Spleen (tissue), 11 donors: Measurements from ENCODE around the gene B3GNT5. TPM values are rescaled to one million over a fixed set of nuclear protein-coding genes. Genes with fewer than 3 reads are reported as not detected.

Experiments used
- DNase-seq: peaks from one replicate; pipeline ENCODE4 v3.0.0-alpha.2; 2020
- H3K27ac ChIP-seq, 8 donors: fragments of 200-600 bp; sonication (generic) in 7 of 8; 1 replicate in 4 of 8; 2 replicates in 4 of 8; pipeline versions ENCODE4 v1.5.0 to v1.8.0; 2016 to 2021; ENCODE audit warnings: inconsistent platforms in 4 of 8, mild to moderate bottlenecking in 4 of 8, moderate library complexity in 1 of 8
- H3K27me3 ChIP-seq, 7 donors: fragments of 200-600 bp; sonication (generic) in 6 of 7; replicated peaks in 1 of 7; 1 replicate in 4 of 7; 2 replicates in 3 of 7; pipeline versions ENCODE4 v1.5.0 to v1.8.0; 2016 to 2021; ENCODE audit warnings: inconsistent platforms in 3 of 7, mild to moderate bottlenecking in 1 of 7
- H3K36me3 ChIP-seq, 6 donors: fragments of 200-600 bp; sonication (generic) in 5 of 6; 1 replicate in 4 of 6; 2 replicates in 2 of 6; pipeline versions ENCODE4 v1.5.0 to v1.8.0; 2016 to 2021; ENCODE audit warnings: inconsistent platforms in 2 of 6
- H3K4me1 ChIP-seq, 6 donors: fragments of 200-600 bp; sonication (generic) in 5 of 6; 1 replicate in 3 of 6; 2 replicates in 3 of 6; pipeline versions ENCODE4 v1.5.0 to v1.8.0; 2016 to 2021; ENCODE audit warnings: inconsistent platforms in 3 of 6
- H3K4me3 ChIP-seq, 8 donors: fragments of 200-600 bp; sonication (generic) in 7 of 8; 1 replicate in 4 of 8; 2 replicates in 4 of 8; pipeline versions ENCODE4 v1.5.0 to v1.8.0; 2016 to 2021; ENCODE audit warnings: inconsistent platforms in 4 of 8, mild to moderate bottlenecking in 4 of 8, moderate library complexity in 2 of 8
- H3K9me3 ChIP-seq, 8 donors: fragments of 200-600 bp; sonication (generic) in 7 of 8; 1 replicate in 4 of 8; 2 replicates in 4 of 8; pipeline versions ENCODE4 v1.5.0 to v1.8.0; 2016 to 2021; ENCODE audit warnings: inconsistent platforms in 4 of 8
- POLR2A ChIP-seq, 3 donors: fragments of 450-650 bp; IDR thresholded peaks; one replicate each; pipeline ENCODE4 v1.5.1; 2017; ENCODE audit warnings: antibody characterized with exemption in 3 of 3, mild to moderate bottlenecking in 1 of 3
- POLR2AphosphoS5 ChIP-seq, 3 donors: sonication (generic); formaldehyde crosslinking; IDR thresholded peaks; one replicate each; pipeline ENCODE4 v1.5.1; 2017; ENCODE audit warnings: antibody characterized with exemption in 3 of 3
- WGBS, 5 donors: extraction: QIAGEN DNeasy Blood & Tissue Kit in 3 of 5; methylation state at CpG; one replicate each; pipeline versions ENCODE4 v1.1.5 to v1.1.7; 2013 to 2018; 5-methylcytosine and 5-hydroxymethylcytosine counted together
- intact Hi-C: fragments of 100-400 bp; cut with DNase I; formaldehyde crosslinking; loops from one replicate; pipeline ENCODE4 v1.15.0; 2023; ENCODE audit warnings: low total_unique reads
- polyA plus RNA-seq, 3 donors: library from polyadenylated mRNA; stranded (reverse); fragments of 200-250 nt; gene quantifications; one replicate each; pipeline ENCODE4 v1.2.1, GENCODE V29; 2013
- total RNA-seq, 7 donors: library from RNA; depleted of rRNA in 3 of 7; stranded (reverse); fragments of >200 nt in 3 of 7; fragmentation: NEBNext Ultra II Directional in 4 of 7; extraction: Animal tissue kit (Norgen Biotek cat#: 25700) in 4 of 7; gene quantifications; one replicate each; pipeline versions ENCODE4 v1.1.0 to v1.2.1, GENCODE V29; 2016 to 2021
- TF ChIP-seq, protein P1 (sequence below), 11 experiments: fragments of 200-600 bp in 7 of 11; fragments of 450-650 bp in 4 of 11; sonication (generic) in 4 of 11; IDR thresholded peaks in 8 of 11; conservative IDR thresholded peaks in 3 of 11; 1 replicate in 7 of 11; 2 replicates in 4 of 11; pipeline versions ENCODE4 v1.4.0 to v1.8.0; 2016 to 2021; ENCODE audit warnings: antibody characterized with exemption in 11 of 11, inconsistent platforms in 4 of 11, mild to moderate bottlenecking in 1 of 11
- donor health status: healthy with polysubstance abuse.
- donor health status: DM: no; HTN: no; CAD: no; lungs with moderate emphysema.
- donor health status: DM: no; HTN: no; CAD: no.
- donor health status: Bipolar disorder and iron deficiency.
- donor health status: healthy.
- donor health status: DM: no; HTN: no; CAD: no.
- donor health status: DM: yes; HTN: yes; CAD: no.

The B3GNT5 gene
- total and polyA plus RNA-seq, 10 donors, result 0.61 to 11.9 (median 3.7) TPM

DNA sequence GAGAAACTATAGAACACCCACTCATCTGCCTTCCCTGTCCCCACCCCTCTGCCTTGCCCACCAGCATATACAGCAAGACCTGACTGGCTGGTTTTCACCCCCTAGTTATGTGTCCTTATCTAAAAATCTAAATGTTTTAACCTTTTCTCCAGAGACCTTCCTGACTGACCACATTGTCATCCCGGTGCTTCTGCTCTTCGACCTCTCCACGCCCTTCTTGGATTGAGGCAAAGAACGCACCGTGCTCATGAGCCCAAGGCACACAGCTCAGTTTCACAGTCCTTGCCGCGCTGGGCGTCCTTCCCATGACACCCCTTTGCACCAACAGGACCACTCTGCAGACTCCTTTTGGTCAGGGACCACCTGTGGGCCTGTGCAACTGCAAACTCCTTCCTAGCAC is 62.7 kb downstream of the B3GNT5 start:
- DNase-seq, result no peak
- Histone ChIP-seq H3K27me3 (no peaks in the 10 kb centered on the region), H3K4me1 (peaks cover 0 to 7% (median 0%) of the 10 kb centered on the region in 6 donors), H3K4me3 (no peak overlapping the region), H3K9me3 (no peaks in the 10 kb centered on the region), H3K36me3 (peaks cover 0 to 24% (median 0%) of the 10 kb centered on the region in 6 donors), H3K27ac (no peak overlapping the region)
- intact Hi-C loops, result no loop called here
- 89 to 96% (median 95%) methylated on average over 8 of the region's 8 CpGs for WGBS, 5 donors
- TF ChIP-seq POLR2A (IDR thresholded peaks at IDR 0.05) (no peak), POLR2AphosphoS5 (IDR thresholded peaks at IDR 0.05) (no peak)
- TF ChIP-seq, protein P1, sequence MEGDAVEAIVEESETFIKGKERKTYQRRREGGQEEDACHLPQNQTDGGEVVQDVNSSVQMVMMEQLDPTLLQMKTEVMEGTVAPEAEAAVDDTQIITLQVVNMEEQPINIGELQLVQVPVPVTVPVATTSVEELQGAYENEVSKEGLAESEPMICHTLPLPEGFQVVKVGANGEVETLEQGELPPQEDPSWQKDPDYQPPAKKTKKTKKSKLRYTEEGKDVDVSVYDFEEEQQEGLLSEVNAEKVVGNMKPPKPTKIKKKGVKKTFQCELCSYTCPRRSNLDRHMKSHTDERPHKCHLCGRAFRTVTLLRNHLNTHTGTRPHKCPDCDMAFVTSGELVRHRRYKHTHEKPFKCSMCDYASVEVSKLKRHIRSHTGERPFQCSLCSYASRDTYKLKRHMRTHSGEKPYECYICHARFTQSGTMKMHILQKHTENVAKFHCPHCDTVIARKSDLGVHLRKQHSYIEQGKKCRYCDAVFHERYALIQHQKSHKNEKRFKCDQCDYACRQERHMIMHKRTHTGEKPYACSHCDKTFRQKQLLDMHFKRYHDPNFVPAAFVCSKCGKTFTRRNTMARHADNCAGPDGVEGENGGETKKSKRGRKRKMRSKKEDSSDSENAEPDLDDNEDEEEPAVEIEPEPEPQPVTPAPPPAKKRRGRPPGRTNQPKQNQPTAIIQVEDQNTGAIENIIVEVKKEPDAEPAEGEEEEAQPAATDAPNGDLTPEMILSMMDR (IDR thresholded peaks at IDR 0.05 in 8 of 11, conservative IDR thresholded peaks at IDR 0.05 in 3 of 11), result no peak

DNA sequence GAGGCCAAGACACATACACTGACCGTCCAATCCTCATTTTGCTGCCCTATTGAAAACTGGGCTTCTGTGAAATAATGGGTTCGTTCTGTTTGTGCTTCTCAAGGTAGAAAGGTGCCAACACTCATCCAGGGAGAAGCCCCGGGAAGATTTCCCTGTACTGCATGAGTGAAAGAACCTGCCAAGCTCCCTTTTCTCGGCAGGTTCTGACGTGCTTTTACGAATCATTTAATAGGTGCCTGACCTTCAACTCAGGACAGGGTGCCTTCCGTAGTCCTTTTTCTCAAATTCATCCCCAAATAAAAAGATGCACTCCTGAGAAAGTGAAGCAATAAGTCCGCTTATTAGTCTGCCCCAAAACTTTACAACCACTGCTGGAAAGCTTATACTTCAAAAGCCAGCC is 64.2 kb downstream of the B3GNT5 start:
- WGBS, 5 donors, result 92 to 95% (median 94%) methylated on average over 8 of the region's 8 CpGs
- TF ChIP-seq POLR2A (IDR thresholded peaks at IDR 0.05), result no peak
- TF ChIP-seq POLR2AphosphoS5 (IDR thresholded peaks at IDR 0.05), result no peak
- TF ChIP-seq, protein P1 (IDR thresholded peaks at IDR 0.05 in 8 of 11, conservative IDR thresholded peaks at IDR 0.05 in 3 of 11), result no peak
- no peaks in the 10 kb centered on the region for H3K9me3 ChIP-seq
- H3K4me1 ChIP-seq, result peaks cover 0 to 7% (median 0%) of the 10 kb centered on the region in 6 donors
- no peaks in the 10 kb centered on the region for H3K27me3 ChIP-seq
- intact Hi-C loops, result no loop called here
- no peak overlapping the region for H3K4me3 ChIP-seq
- H3K27ac ChIP-seq, result no peak overlapping the region
- DNase-seq, result no peak
- H3K36me3 ChIP-seq, result peaks cover 0 to 18% (median 0%) of the 10 kb centered on the region in 6 donors

DNA sequence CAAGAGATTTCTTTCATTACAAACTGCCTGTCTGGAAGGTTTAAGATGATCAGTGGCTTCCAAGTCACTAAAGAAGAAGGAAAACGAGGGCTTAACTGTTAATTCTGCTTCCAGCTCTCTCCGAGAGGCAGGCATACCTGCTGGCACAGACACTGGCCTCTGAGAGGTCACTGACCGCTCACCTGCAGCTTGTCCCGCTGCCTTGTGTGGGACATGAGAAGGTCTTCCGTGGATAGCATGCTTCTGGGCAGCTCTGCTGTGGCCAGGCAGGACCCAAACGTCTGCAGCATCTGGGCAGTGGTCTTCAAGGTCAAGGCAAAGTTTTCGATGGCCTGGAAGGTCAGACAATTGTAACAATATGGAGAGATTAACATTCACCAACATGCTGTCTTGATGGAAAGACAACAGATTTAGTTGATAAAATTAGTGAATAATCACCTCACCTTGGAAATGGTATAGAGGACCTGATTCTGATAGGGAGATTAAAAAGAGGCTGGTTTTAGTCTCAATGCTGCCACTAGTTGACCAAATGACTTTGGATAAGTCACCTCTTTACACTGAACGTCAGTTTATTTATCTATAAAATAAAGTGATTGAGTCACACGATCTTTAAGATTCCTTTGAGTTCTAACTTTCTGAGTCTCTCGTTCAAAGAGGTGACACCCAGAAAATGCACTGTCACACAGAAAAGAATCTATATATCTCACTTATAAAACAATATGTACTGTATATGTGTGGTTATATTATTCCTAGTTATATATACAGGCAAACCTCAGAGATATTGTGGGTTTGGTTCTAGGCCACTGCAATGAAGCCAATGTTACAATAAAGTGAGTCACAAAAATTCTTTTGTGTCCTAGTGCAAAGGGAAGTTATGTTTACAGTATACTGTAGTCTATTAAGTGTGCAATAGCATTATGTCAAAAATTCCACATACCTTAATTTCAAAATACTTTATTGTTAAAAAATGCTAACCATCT is 65.1 kb downstream of the B3GNT5 start:
- H3K27ac ChIP-seq, result no peak overlapping the region
- peaks cover 0 to 7% (median 0%) of the 10 kb centered on the region in 6 donors for H3K4me1 ChIP-seq
- H3K9me3 ChIP-seq, result no peaks in the 10 kb centered on the region
- DNase-seq, result no peak
- TF ChIP-seq POLR2AphosphoS5 (IDR thresholded peaks at IDR 0.05) (no peak), POLR2A (IDR thresholded peaks at IDR 0.05) (no peak)
- TF ChIP-seq, protein P1 (IDR thresholded peaks at IDR 0.05 in 8 of 11, conservative IDR thresholded peaks at IDR 0.05 in 3 of 11), result no peak
- 87 to 90% (median 90%) methylated on average over 10 of the region's 10 CpGs for WGBS, 5 donors
- H3K4me3 ChIP-seq, result no peak overlapping the region
- H3K36me3 ChIP-seq, result peaks cover 0 to 27% (median 0%) of the 10 kb centered on the region in 6 donors
- H3K27me3 ChIP-seq, result no peaks in the 10 kb centered on the region
- intact Hi-C loops, result no loop called here

DNA sequence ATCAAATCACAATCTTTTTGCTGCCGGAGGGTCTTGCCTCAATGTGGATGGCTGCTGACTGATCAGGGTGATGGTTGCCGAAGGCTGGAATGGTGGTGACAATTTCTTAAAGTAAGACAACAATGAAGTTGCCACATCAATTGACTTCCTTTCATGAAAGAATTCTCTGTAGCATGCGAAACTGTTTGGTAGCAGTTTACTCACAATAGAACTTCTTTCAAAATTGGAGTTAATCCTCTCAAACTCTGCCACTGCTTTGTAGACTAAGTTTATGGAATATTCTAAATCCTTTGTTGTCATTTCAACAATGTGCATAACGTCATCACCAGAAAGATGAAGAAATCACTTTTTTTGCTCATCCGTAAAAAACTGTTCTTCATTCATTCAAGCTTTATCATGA is 65.8 kb downstream of the B3GNT5 start:
- Histone ChIP-seq H3K27me3 (no peaks in the 10 kb centered on the region), H3K9me3 (no peaks in the 10 kb centered on the region), H3K4me3 (no peak overlapping the region), H3K4me1 (peaks cover 0 to 7% (median 0%) of the 10 kb centered on the region in 6 donors), H3K27ac (no peak overlapping the region), H3K36me3 (peaks cover 0 to 27% (median 0%) of the 10 kb centered on the region in 6 donors)
- no peak for DNase-seq
- intact Hi-C loops, result no loop called here
- TF ChIP-seq, protein P1 (IDR thresholded peaks at IDR 0.05 in 8 of 11, conservative IDR thresholded peaks at IDR 0.05 in 3 of 11), result no peak
- TF ChIP-seq POLR2A (IDR thresholded peaks at IDR 0.05) (no peak), POLR2AphosphoS5 (IDR thresholded peaks at IDR 0.05) (no peak)
- 49 to 78% (median 68%) methylated on average over 5 of the region's 5 CpGs for WGBS, 5 donors
